HG02943 (cell line): ENCODE results near the gene KCNMA1.

Source experiments
- ATAC-seq: cut with Tn5 transposase; IDR thresholded peaks from one replicate; pipeline ENCODE4 v1.9.1; 2021; ENCODE audit warnings: mild to moderate bottlenecking, low read depth, moderate library complexity; ENCODE audit not compliant: unreplicated experiment

The KCNMA1 gene

DNA sequence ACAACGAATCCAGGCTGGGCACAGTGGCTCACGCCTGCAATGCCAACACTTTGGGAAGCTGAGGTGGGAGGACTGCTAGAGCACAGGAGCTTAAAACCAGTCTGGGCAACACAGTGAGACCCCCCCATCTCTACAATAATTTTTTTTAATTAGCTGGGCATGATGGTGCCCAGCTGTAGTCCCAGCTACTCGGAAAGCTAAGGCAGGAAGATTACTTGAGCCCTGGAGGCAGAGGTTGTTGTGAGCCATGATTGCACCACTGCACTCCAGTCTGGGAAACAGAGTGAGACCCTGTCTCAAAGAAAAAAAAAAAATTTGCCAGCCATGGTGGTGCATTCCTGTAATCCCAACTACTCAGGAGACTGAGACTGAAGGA lies 396.3 kb downstream of the KCNMA1 start:
- no peak for ATAC-seq

GRCh38 chr10:77240706-77241349 lies 396.8 kb downstream of the KCNMA1 start:
- no peak for ATAC-seq

- no peak for ATAC-seq
Observed at GRCh38 chr10:77240041-77240652, 397.5 kb downstream of the KCNMA1 start.

GRCh38 chr10:77237120-77237519 lies 400.5 kb downstream of the KCNMA1 start:
- ATAC-seq: no peak

DNA sequence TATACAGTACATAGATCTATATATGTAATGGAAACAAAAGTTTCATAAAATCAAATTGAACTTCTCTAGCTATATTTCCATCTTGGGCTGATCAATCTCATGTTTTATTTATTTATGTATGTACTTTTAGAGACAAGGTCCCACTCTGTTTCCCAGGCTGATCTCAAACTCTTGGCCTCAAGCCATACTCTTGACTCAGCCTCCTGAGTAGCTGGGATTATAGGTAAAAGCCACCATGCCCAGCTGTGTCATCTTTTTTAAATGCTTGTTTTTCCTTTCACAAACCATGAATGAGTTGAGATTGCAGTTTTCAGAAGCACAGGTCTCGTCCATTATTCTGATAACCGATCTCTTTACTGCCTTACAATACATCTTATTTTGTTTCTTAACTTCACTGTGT lies 400.9 kb downstream of the KCNMA1 start:
- ATAC-seq: no peak

- ATAC-seq: no peak
Observed at GRCh38 chr10:77236029-77236428, 401.6 kb downstream of the KCNMA1 start.

DNA sequence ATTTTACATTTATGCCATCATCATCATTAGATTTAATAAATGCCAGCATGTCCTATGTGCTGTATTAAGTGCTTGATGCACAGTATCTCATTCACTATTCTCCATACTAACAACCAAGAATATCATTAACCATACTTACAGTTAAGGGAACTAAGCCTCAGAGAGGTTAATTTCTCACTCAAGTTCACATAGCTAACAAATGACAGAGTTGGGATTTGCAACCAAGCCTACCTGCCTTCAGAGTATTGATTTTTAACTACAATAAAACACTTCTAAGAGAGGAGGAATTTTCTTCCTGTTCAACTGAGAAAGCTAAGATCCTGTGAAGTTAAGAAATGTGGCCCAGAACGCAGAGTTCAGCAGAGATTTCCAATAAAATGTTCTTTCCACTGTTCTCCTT lies 403.0 kb downstream of the KCNMA1 start:
- ATAC-seq: no peak

DNA sequence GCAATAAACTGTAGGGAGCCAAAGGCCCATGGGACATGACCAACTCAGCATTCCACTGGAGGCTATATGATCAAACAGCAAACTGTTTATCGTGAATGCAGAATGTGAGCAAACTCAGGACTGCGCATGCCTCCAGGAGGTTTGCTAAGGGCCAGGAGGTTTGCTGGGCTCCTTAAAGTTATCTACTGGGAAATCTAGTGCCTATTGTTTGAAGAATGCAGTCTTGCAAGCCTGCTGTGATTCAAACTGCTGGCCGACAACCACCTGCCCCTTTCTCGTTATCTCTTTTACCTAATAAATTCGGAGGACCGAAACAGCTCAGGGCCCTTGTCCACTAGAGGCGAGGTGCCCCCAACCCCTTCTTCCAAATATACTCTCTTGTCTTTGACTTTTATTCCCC lies 404.1 kb downstream of the KCNMA1 start:
- ATAC-seq: no peak

- no peak for ATAC-seq
Observed at GRCh38 chr10:77231884-77232610, 405.6 kb downstream of the KCNMA1 start.

GRCh38 chr10:77231375-77231774 lies 406.2 kb downstream of the KCNMA1 start:
- ATAC-seq: no peak

DNA sequence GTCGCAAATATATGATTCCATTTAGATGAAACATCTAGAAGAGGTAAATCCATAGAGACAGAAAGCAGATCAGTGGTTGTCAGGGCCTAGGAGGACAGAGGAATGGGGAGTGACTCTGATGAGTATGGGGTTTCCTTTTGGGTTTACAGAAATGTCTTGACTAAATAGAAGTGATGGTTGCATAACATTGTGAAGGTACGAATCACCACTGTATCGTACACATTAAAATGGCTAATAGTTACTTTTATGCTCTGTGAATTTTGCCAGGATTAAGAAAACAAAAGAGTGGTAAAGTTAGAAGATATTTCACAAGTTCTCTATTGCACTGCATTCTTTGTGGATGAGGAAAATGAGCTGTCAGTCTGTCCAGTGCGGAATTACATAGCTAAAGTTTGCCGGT lies 407.4 kb downstream of the KCNMA1 start:
- ATAC-seq: no peak

DNA sequence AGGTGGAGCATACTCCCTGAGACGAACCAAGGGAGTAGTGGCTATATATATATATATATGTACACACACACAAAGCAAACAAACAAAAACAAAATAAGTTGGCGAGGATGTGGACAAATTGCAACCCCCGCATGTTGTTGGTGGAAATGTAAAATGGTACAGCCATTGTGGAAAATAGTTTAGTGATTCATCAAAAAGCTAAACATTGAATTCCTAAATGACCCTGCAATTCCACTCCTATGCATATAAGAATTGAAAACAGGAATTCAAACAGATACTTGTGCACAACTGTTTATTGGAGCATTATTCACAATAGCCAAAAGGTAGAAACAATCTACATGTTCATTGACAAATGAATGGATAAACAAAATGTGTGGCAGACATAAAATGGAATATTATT lies 407.9 kb downstream of the KCNMA1 start:
- no peak for ATAC-seq

DNA sequence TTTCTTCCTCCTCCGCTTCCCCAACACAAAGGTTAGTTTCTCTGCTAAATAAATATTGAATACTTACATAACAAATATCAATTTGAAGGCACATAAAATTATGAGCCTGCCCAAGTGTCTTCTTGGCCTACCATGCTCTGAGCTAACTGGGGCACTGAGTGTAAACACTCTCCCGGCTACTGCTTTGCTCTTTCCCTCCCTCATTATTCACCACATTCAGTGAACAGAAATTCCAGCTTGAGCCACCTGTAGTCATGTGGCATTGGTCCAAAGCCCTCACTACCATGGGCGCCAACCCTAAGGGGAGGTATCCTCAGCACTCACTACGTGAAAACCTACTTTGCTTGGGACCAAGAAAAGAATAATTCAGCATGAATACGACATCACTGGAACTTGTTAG lies 409.0 kb downstream of the KCNMA1 start:
- ATAC-seq: no peak

DNA sequence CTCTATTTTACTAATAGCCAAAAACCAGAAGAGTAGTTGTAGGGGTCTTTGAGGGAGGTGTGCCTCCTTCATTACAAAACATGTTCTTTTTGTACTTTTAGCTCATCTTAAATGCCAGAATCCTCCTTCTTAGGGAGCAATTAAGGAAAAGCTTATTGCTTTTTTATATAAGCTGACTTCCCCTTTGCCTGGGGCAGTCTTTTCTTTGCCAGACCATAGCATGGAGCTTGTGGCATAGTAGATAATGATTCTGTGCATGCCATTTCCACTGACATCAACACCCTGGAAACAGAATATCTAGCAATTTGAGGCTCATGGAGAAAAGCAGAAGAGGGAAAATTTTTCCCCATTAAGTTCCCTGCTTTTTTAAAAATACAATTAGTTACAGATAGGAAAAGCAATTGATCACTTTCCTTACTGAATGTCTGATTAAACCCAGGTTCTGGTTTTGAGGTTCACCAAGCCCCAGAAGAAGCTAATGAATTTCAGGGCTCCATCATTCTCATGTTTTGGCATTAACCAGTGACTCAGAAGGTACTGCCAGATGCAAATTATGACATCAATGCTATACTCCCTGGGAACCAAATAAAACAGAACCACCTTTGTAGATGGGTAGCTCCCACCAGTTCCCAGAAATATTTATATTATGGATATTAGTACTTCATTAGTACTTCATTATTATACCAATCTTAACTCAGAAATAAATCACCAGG lies 410.6 kb downstream of the KCNMA1 start:
- ATAC-seq: no peak

- no peak for ATAC-seq
Observed at GRCh38 chr10:77226452-77226851, 411.2 kb downstream of the KCNMA1 start.

DNA sequence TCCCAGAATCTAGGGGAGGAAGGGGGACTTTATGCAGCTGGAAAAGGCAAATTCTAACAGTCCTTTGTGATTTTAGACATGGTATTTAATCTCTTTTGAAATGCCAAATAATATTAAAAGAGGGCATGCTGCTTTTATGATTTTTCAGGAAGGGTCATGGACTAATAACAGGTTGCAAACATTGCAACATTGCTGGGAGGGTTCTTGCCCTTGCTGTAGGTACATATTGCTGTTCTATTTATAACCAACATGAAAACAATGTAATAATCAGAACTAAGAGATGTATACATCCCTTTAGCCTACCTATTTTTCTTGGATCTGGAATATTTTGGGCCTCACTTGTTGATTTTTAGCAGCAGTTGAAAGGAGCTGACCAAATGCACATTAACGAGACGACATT lies 411.6 kb downstream of the KCNMA1 start:
- ATAC-seq: no peak

DNA sequence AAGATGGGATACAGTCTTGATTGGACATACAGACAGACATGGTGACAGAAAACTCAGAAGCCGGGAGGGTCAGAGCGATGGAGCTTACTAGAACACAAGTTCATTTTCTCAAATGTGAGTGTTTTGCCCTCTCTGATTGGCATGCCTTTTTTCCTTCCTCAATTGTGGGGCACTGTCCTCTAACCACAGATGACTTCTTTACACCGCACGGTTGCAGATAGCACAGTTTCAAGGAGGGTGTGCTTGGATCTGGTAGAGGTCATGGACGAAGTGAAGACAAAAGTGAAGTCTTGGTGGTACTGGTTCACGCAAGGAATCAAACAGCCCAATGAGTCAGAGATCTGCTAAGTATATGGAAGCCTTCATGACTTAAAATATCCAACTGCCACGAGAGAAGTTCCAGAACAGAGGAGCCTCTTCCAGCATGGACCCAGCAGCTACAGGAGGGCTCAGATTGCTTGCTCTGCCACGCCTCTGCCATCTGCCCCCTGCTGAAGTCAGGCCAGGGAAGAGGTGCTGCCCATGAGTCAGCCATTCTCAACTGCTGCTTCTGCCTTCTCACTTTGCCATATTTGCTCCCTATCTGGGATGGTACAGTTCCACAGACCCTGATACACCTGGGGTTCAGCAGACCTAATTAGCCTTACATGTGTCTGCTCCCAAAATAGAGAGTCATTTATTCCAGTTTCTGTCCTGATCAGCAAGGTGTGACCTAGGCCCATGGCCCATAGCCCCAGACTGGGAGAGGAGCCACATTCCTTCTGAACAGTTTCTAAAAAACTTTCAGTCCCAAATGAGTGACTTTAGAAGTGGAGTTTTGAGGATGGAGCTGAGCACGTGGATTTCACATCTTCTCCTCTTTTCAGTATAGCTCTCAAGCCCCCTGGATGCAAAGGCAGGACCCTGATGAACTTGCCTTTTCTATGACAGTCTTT lies 413.8 kb downstream of the KCNMA1 start:
- ATAC-seq: no peak

- no peak for ATAC-seq
Observed at GRCh38 chr10:77220150-77220549, 417.5 kb downstream of the KCNMA1 start.

GRCh38 chr10:77219046-77219445 lies 418.6 kb downstream of the KCNMA1 start:
- ATAC-seq: no peak

GRCh38 chr10:77214799-77215198 lies 422.8 kb downstream of the KCNMA1 start:
- ATAC-seq: no peak
